Right cardiac atrium (tissue), 5 donors: ENCODE results near the gene ATAD3A. TPM values are rescaled to one million over a fixed set of nuclear protein-coding genes. Genes with fewer than 3 reads are reported as not detected.

ENCODE experiments used
- ATAC-seq, 2 donors: fragments of 200-7000 bp; cut with Tn5 transposase; one replicate each; pipeline versions ENCODE4 v1.8.0 to v1.9.1; 2020; ENCODE audit warnings: moderate library complexity in 2 of 2, mild to moderate bottlenecking in 1 of 2
- DNase-seq, 3 donors: peaks; one replicate each; pipeline ENCODE4 v3.0.0-alpha.2; 2020
- H3K27ac ChIP-seq: one replicate; pipeline ENCODE4 v1.5.1; 2013; ENCODE audit warnings: mild to moderate bottlenecking, low read length, control low read depth, moderate library complexity
- H3K27me3 ChIP-seq: one replicate; pipeline ENCODE4 v1.6.1; 2013; ENCODE audit not compliant: control insufficient read depth, insufficient read depth
- H3K4me1 ChIP-seq: one replicate; pipeline ENCODE4 v1.6.1; 2013; ENCODE audit warnings: low read length; ENCODE audit not compliant: control insufficient read depth, insufficient read depth
- H3K4me3 ChIP-seq: one replicate; pipeline ENCODE4 v1.5.1; 2013; ENCODE audit warnings: low read length, control low read depth
- H3K9me3 ChIP-seq: one replicate; pipeline ENCODE4 v1.6.1; 2013; ENCODE audit warnings: low read length; ENCODE audit not compliant: control insufficient read depth
- WGBS: extraction: QIAGEN DNeasy Blood & Tissue Kit; methylation state at CpG from one replicate; pipeline ENCODE4 v1.1.7; 2013; 5-methylcytosine and 5-hydroxymethylcytosine counted together
- intact Hi-C, 4 donors: fragments of 100-400 bp; cut with DNase I; formaldehyde crosslinking; loops; one replicate each; pipeline versions ENCODE4 v1.11.0 to v1.14.0; 2022 to 2023
- polyA plus RNA-seq: library from polyadenylated mRNA; stranded (reverse); fragments of 200-250 nt; gene quantifications from one replicate; pipeline ENCODE4 v1.2.3, GENCODE V29; 2013
- total RNA-seq, 4 donors: library from RNA; stranded (reverse); fragmentation: NEBNext Ultra II Directional; extraction: Animal tissue kit (Norgen Biotek cat#: 25700); gene quantifications; one replicate each; pipeline ENCODE4 v1.2.1, GENCODE V29; 2021
- donor health status: healthy with polysubstance abuse.
- donor health status: DM: no; HTN: yes; CAD: no.
- donor health status: DM: no; HTN: no; CAD: no.
- donor health status: DM: no; HTN: yes; CAD: no; lungs with severe emphysema.
- donor health status: DM: yes; HTN: yes; CAD: no.

The ATAD3A gene
- total and polyA plus RNA-seq, 5 donors, result 13.6 to 20.1 (median 16.0) TPM

DNA sequence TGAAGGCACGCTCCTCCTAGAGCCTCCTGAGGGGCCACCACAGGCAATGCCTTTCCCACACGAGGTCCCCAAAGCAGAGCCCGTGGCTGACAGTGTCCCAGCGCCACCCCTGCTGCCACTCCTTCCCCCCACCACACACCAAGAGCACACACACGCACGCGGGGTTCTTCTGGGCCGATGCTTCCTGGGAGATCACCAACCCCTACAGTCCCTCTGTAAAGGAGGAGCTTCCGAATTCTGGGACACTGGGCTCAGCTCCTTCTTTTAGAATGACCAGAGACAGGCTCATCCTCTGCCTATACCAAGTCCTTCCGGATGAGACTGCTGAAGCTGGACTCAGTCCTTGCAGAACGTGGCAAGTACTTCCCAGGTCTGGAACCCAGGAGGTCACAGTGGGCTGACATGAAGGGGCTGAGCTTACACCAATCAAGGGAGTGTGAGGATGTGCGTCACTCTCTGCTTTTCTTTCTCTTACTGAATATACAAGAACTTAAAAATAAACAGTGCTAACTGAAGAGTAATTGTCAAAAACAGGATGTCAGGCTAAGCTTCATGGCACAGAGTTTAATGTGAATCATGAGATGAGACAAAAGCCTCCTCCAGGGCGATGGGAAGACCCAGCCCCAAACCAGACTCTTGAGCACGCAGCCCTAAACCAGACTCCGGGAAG, 50.0 kb downstream of the ATAD3A start:
- no peak overlapping the region for H3K4me3 ChIP-seq
- peaks cover 2% of the 10 kb centered on the region for H3K4me1 ChIP-seq
- H3K27me3 ChIP-seq, result no peaks in the 10 kb centered on the region
- intact Hi-C loops, result no loop called here
- H3K9me3 ChIP-seq, result no peaks in the 10 kb centered on the region
- 87% methylated on average over 15 of the region's 15 CpGs for WGBS
- no peak for ATAC-seq
- DNase-seq, result no peak
- H3K27ac ChIP-seq, result no peak overlapping the region

DNA sequence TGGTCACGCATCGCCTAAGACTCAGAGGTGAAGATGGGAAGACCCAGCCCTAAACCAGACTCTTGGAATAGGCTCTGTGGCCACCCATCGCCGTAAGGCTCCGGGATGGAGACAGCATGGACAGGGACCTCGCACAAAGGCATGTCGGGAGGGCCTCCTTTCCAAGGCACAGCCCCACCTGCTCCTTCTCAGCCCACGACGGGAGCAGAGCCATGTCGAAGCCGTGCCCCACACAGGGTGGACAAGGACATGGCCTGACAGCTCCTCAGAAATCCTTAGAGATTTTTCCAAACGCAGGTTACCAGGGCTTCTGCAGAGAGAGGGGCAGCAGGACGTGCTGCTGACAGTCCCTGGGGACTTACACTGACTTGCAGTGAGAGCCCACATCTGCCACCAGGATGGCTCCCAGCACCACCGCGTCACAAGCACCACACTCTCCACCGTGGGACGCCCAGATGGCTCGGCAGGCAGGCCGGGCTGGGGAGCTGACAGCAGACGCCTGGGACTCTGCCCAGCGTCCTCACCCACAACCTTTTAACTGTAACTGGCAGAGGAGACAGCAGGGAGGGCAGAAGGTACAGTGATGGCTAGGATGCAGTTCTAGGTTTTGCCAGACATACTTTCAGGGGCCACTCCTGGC, 50.7 kb downstream of the ATAD3A start:
- intact Hi-C loops, result no loop called here
- H3K27me3 ChIP-seq, result no peaks in the 10 kb centered on the region
- WGBS, result 74% methylated on average over 21 of the region's 21 CpGs
- DNase-seq, result peak in 2 of 3 donors; percentile 68 to 74
- H3K27ac ChIP-seq, result peak overlapping the region; percentile 7
- no peaks in the 10 kb centered on the region for H3K9me3 ChIP-seq
- peaks cover 6% of the 10 kb centered on the region for H3K4me1 ChIP-seq
- ATAC-seq, result peak; percentile 66 to 68
- no peak overlapping the region for H3K4me3 ChIP-seq

DNA sequence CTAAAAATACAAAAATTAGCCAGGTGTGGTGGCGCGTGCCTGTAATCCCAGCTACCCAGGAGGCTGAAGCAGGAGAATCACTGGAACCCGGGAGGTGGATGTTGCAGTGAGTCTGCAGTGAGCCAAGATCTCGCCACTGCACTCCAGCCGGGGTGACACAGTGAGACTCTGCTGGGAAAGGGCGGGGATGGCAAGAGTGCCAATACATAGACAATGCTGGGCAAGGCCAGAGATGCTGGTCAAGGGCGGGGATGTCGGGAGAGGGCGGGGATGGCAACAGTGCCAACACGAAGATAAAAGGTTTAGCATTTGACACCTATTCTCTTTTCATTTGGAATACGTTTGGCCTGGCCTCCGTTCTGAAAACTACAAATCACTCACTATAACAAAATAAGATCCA, 51.7 kb downstream of the ATAD3A start:
- H3K9me3 ChIP-seq, result no peaks in the 10 kb centered on the region
- H3K4me3 ChIP-seq, result no peak overlapping the region
- WGBS, result 86% methylated on average over 12 of the region's 12 CpGs
- H3K4me1 ChIP-seq, result peaks cover 6% of the 10 kb centered on the region
- H3K27ac ChIP-seq, result no peak overlapping the region
- ATAC-seq, result peak in 1 of 2 donors; percentile 17
- intact Hi-C loops, result no loop called here
- no peak for DNase-seq
- no peaks in the 10 kb centered on the region for H3K27me3 ChIP-seq

DNA sequence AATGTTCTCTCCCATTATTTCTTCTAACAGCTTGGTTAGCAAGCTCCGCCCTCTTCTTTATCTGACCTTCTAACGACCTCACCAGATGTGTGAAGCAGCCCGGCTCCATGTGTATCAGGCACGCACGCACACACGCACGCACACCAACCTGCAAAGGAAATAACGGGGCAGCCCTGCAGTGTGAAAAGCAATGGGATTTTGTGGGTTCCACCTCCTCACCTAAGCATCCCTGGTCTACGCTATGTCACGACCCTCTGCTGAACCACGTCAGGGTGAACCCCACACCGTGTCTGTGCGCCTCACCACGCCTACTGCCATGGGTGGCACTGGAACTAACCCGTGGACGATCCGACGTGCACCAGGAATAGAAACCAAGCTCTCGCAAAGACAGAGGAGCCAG, 52.3 kb downstream of the ATAD3A start:
- Histone ChIP-seq H3K9me3 (no peaks in the 10 kb centered on the region), H3K27me3 (no peaks in the 10 kb centered on the region), H3K4me3 (no peak overlapping the region), H3K27ac (no peak overlapping the region), H3K4me1 (peaks cover 6% of the 10 kb centered on the region)
- 57% methylated on average over 19 of the region's 19 CpGs for WGBS
- intact Hi-C loops, result no loop called here
- DNase-seq (peak in 1 of 3 donors; percentile 60), ATAC-seq (peak; percentile 6 to 26)

DNA sequence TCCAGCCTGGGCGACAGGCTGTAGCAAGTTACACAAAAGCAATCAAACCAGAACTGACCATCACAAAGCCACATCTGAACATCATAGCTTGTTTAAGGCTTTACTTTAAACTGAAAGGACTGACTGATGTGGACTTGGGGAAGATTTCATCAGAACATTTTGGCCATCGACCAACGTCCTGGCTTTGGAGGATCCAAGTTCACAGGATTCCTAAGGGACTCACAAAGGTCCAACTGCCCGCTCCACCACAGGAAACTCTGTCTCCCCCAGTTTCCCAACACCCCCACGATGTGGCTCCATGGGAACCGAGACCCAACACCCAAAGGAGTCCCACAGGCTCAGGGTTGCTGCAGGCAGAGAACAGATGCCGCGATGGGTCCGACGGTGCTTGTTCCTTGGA, 53.4 kb downstream of the ATAD3A start:
- intact Hi-C loops, result no loop called here
- ATAC-seq (no peak), DNase-seq (peak in 1 of 3 donors; percentile 40)
- H3K27me3 ChIP-seq, result no peaks in the 10 kb centered on the region
- 81% methylated on average over 10 of the region's 10 CpGs for WGBS
- peaks cover 7% of the 10 kb centered on the region for H3K4me1 ChIP-seq
- H3K9me3 ChIP-seq, result no peaks in the 10 kb centered on the region
- H3K4me3 ChIP-seq, result no peak overlapping the region
- no peak overlapping the region for H3K27ac ChIP-seq

DNA sequence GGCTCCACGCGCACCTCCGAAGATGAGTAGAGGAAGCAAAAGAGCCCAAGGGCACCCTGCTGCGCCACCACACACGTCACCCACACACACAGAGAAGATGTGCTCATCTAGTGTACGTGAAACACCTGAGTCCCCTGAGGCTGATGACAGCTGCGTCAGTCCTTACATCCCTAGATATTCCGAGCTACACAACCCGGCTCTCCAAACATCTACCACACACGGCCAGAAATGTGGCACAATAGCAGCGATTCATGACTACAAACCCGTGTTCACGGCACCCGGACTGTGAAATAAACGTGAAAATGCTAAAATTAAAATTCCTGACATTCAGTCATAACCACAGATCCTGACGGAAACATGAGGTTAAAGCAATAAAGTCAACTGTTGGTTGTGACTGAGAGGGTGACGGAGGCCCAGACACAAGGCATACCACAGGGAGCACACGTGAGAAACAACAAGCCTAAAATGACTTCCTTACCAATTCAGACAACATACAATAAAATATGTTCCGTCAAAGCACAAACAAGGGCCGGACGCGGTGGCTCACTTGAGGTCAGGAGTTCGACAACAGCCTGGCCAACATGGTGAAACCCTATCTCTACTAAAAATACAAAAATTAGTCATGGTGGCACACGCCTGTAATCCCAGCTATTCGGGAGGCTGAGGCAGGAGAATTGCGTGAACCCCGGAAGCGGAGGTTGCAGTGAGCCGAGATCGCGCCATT, 55.4 kb downstream of the ATAD3A start:
- no peaks in the 10 kb centered on the region for H3K27me3 ChIP-seq
- intact Hi-C loops, result no loop called here
- ATAC-seq (no peak), DNase-seq (peak in 1 of 3 donors; percentile 33)
- WGBS, result 84% methylated on average over 31 of the region's 31 CpGs
- no peak overlapping the region for H3K4me3 ChIP-seq
- no peaks in the 10 kb centered on the region for H3K9me3 ChIP-seq
- peaks cover 7% of the 10 kb centered on the region for H3K4me1 ChIP-seq
- no peak overlapping the region for H3K27ac ChIP-seq

DNA sequence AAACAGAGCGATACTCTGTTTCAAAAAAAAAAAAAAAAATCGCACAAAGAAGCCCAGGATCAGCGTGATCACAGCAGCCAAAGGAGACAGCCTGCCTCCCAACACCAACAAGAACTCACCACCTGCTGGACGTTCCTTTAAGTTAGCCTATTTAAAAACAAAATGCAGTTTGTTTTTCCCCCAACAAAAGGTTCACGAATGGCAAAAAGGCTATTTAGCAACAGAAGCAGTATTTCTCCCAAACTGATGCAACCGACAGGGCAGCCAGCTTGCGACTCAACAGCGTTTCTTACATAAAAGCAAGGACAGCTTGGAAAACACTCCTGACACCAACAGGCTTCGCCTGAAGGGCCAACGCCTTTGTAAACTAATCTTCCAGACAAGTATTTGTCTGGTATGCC, 55.9 kb downstream of the ATAD3A start:
- no peak overlapping the region for H3K4me3 ChIP-seq
- intact Hi-C loops, result no loop called here
- peaks cover 7% of the 10 kb centered on the region for H3K4me1 ChIP-seq
- no peaks in the 10 kb centered on the region for H3K9me3 ChIP-seq
- DNase-seq (peak in 1 of 3 donors; percentile 2), ATAC-seq (no peak)
- peak overlapping the region; percentile 23 for H3K27ac ChIP-seq
- no peaks in the 10 kb centered on the region for H3K27me3 ChIP-seq
- 70% methylated on average over 10 of the region's 10 CpGs for WGBS

DNA sequence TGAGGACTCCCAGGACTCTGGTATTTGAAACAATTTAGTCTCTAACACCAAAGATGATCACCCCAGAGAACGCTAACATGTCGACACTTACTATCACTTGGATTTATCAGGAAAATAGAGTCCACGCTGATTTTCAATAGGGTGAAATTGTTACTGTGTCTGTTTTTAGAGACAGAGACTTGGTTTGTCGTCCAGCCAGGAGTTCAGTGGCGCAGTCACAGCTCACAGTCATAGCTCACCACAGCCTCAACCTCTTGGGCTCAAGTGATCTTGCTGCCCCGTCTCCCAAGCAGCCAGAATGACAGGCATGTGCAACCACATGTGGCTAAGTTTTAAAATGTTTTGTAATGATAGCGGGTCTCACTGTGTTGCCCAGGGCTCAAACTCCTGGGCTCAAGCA, 57.4 kb downstream of the ATAD3A start:
- H3K27me3 ChIP-seq, result no peaks in the 10 kb centered on the region
- H3K4me3 ChIP-seq, result no peak overlapping the region
- peaks cover 7% of the 10 kb centered on the region for H3K4me1 ChIP-seq
- DNase-seq (peak in 1 of 3 donors; percentile 34), ATAC-seq (no peak)
- no peaks in the 10 kb centered on the region for H3K9me3 ChIP-seq
- intact Hi-C loops, result no loop called here
- no peak overlapping the region for H3K27ac ChIP-seq
- WGBS, result 67% methylated on average over 7 of the region's 7 CpGs

DNA sequence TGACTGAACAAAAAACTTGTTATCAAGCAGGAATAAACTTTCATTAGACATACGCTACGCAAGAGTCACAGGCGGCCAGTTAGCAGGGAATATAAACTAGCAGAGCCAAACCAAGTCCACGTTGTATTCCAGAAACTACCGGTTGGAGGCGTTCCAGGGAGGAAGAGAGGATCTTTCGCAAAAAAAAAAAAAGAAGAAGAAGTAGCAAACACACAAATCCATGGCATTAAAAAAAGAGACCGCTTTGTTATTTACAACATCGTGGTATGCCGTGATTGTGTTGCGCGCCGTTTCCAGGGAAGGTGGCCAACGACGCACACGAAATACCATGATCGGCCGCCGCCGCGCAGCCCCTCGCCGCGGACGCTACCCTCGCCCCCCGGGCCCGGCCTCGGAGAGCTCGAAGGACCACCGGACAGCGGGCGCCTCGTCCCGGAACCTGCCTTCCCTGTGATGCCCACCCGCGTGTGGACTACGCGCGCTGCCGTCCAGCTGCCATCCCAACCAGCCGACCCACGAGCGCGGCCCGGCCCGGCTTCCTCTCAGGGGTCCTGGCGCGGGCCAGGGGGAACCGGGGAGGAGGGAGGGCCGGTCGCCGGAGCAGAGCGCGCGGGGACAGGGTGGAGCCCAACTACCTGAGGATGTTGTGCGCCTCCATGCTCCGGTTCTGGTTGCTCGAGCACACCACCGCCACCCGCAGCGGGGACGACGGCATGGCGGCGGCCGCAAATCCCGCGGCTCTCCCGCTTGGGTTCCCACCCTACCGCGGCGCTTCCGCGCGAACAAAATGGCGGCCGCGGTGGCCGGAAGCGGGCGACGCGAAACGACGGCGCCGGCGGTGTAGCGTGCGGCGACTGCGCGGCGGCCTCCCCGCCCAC, 62.1 kb downstream of the ATAD3A start:
- ATAC-seq, result peak; percentile 81 to 83
- Histone ChIP-seq H3K4me3 (peak overlapping the region; percentile 74), H3K9me3 (no peaks in the 10 kb centered on the region), H3K4me1 (peaks cover 2% of the 10 kb centered on the region), H3K27me3 (no peaks in the 10 kb centered on the region), H3K27ac (peak overlapping the region; percentile 94)
- intact Hi-C loops, result no loop called here
- DNase-seq, result peak; percentile 63 to 88 (median 84)
- WGBS, result under 1% methylated on average over 96 of the region's 96 CpGs

DNA sequence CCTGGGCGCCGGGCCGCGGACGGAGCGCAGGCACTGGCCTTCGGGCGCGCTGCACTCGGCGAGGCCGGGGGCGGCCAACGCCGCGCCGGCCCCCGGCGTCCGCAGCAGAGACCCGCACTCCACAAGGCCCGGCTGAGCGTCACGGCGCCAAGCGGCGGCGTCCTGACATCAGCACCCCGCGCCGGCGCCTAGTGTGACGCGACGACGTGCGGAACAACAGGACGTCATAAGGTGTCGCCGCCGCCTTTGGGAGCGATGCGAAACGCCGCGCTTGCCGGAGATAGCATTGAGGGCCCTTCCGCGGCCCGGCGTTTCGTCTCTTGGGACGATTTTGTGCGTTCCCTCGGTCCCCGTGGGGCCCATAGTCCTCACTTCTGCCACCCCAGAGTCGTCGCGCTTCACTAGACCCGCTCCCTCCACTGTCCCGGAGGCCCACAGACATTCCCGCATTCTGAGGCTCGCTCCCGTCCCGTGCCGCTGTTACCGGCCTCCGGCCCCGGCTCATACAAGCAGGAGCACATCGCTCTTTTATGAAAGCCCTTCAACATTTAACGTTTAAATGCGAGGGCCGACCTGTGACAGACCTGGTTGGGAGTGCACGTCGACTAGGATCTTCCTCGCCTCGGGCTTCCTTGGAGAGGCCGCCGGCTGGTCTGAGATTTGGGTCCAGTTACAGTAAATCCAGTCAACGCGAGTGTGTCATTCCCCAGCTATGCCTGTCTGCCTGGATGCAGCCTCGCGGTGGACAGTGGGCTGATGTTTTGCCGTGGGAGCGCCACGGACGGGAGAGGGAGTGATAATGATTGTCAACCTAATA, 63.0 kb downstream of the ATAD3A start, which contains the start of gene SSU72:
Gene SSU72, minus strand, starts transcription at position 143 of the 817 bp plus-strand sequence. CDS start 306 bp downstream, outside the sequence.
- ATAC-seq, result peak; percentile 94 to 95
- intact Hi-C loops, result no loop called here
- H3K4me1 ChIP-seq, result peaks cover 2% of the 10 kb centered on the region

More for the DNA sequence above, 63.0 kb downstream of the ATAD3A start, which contains the start of gene SSU72:
- Histone ChIP-seq H3K27ac (peak within 1 kb of the TSS; percentile 94), H3K27me3 (no peaks in the 10 kb centered on the region), H3K9me3 (no peaks in the 10 kb centered on the region), H3K4me3 (peak within 1 kb of the TSS; percentile 74)
- DNase-seq, result peak; percentile 94 to 98 (median 97)
- WGBS, result under 1% methylated on average over 87 of the region's 87 CpGs
